ENCODE results near the gene GPC1.

DNA sequence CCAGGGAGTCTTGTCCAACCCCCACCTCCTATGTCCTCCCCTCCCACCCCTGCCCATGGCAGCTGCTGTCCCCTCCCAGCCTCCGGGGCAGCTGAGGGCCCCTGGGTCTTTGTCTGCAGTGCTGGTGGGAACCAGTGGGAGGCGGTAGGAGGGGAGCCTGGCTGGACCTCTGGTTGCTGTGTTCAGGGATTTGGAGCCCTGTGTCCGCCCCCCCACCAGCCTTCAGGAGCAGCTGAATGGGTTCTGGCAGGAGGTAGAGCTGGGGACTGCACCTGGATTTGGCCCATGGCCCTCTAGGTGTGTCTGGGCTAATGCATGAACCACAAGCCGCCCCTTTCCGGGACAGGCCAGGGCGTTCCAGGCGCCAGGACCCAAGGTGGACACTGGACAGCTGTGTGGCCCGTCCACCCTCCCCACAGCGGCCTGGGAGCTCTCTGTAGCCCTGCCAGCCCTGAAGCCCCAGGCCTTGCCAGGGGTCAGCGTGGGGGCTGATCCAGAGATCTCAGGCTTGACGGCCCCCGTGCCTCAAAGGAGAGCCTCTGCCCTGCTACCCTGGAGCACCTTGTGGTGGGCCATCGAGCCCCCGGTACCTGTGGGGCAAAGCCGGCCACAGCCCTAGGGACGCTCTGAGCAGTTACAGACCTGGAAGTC, 25.4 kb downstream of the GPC1 start:
- TF ChIP-seq ZNF416 (tag by site-specific recombination; IDR thresholded peaks at IDR 0.05): no peak
- TF ChIP-seq, protein P1, sequence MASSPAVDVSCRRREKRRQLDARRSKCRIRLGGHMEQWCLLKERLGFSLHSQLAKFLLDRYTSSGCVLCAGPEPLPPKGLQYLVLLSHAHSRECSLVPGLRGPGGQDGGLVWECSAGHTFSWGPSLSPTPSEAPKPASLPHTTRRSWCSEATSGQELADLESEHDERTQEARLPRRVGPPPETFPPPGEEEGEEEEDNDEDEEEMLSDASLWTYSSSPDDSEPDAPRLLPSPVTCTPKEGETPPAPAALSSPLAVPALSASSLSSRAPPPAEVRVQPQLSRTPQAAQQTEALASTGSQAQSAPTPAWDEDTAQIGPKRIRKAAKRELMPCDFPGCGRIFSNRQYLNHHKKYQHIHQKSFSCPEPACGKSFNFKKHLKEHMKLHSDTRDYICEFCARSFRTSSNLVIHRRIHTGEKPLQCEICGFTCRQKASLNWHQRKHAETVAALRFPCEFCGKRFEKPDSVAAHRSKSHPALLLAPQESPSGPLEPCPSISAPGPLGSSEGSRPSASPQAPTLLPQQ (tag by site-specific recombination; IDR thresholded peaks at IDR 0.05): no peak
- no peak for TF ChIP-seq TCF7L2 (IDR thresholded peaks at IDR 0.05; ENCODE audit: borderline replicate concordance, low read depth, low read length)
- no peak for TF ChIP-seq MEIS1 (CRISPR knock-in tag; IDR thresholded peaks at IDR 0.05; ENCODE audit: borderline replicate concordance)
- TF ChIP-seq ATF2 (tag by site-specific recombination; IDR thresholded peaks at IDR 0.05; ENCODE audit: low read depth): no peak
- TF ChIP-seq, protein P2, sequence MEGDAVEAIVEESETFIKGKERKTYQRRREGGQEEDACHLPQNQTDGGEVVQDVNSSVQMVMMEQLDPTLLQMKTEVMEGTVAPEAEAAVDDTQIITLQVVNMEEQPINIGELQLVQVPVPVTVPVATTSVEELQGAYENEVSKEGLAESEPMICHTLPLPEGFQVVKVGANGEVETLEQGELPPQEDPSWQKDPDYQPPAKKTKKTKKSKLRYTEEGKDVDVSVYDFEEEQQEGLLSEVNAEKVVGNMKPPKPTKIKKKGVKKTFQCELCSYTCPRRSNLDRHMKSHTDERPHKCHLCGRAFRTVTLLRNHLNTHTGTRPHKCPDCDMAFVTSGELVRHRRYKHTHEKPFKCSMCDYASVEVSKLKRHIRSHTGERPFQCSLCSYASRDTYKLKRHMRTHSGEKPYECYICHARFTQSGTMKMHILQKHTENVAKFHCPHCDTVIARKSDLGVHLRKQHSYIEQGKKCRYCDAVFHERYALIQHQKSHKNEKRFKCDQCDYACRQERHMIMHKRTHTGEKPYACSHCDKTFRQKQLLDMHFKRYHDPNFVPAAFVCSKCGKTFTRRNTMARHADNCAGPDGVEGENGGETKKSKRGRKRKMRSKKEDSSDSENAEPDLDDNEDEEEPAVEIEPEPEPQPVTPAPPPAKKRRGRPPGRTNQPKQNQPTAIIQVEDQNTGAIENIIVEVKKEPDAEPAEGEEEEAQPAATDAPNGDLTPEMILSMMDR (tag by site-specific recombination; IDR thresholded peaks at IDR 0.05): no peak
- TF ChIP-seq, protein P3, sequence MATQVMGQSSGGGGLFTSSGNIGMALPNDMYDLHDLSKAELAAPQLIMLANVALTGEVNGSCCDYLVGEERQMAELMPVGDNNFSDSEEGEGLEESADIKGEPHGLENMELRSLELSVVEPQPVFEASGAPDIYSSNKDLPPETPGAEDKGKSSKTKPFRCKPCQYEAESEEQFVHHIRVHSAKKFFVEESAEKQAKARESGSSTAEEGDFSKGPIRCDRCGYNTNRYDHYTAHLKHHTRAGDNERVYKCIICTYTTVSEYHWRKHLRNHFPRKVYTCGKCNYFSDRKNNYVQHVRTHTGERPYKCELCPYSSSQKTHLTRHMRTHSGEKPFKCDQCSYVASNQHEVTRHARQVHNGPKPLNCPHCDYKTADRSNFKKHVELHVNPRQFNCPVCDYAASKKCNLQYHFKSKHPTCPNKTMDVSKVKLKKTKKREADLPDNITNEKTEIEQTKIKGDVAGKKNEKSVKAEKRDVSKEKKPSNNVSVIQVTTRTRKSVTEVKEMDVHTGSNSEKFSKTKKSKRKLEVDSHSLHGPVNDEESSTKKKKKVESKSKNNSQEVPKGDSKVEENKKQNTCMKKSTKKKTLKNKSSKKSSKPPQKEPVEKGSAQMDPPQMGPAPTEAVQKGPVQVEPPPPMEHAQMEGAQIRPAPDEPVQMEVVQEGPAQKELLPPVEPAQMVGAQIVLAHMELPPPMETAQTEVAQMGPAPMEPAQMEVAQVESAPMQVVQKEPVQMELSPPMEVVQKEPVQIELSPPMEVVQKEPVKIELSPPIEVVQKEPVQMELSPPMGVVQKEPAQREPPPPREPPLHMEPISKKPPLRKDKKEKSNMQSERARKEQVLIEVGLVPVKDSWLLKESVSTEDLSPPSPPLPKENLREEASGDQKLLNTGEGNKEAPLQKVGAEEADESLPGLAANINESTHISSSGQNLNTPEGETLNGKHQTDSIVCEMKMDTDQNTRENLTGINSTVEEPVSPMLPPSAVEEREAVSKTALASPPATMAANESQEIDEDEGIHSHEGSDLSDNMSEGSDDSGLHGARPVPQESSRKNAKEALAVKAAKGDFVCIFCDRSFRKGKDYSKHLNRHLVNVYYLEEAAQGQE (tag by site-specific recombination; IDR thresholded peaks at IDR 0.05): no peak

Measured in HEK293 (cell line).